GM20000 (cell line): Measurements from ENCODE around the gene CCN2.

ENCODE experiments used
- DNase-seq: peaks from one replicate; pipeline ENCODE4 v3.0.0; 2012; ENCODE audit warnings: low spot score
- CTCF ChIP-seq: IDR thresholded peaks from 2 replicates; pipeline ENCODE4 v1.5.1; 2012; ENCODE audit warnings: mild to moderate bottlenecking, control low read depth; ENCODE audit errors: extremely low read depth, missing control alignments

Gene CCN2

GRCh38 chr6:131992557-131992956 is 41.4 kb upstream of the CCN2 start:
- no peak for TF ChIP-seq CTCF

GRCh38 chr6:131989036-131989435 is 37.9 kb upstream of the CCN2 start:
- no peak for DNase-seq
- no peak for TF ChIP-seq CTCF

More at GRCh38 chr6:131992557-131992956, 41.4 kb upstream of the CCN2 start:
- DNase-seq, result no peak

- DNase-seq, result no peak
- no peak for TF ChIP-seq CTCF
Measured at GRCh38 chr6:131982740-131983259, 31.6 kb upstream of the CCN2 start.

- no peak for TF ChIP-seq CTCF
- DNase-seq, result no peak
Measured at GRCh38 chr6:131981624-131981978, 30.4 kb upstream of the CCN2 start.

GRCh38 chr6:131980791-131981623 is 29.8 kb upstream of the CCN2 start:
- no peak for TF ChIP-seq CTCF

GRCh38 chr6:131980338-131980790 is 29.2 kb upstream of the CCN2 start:
- DNase-seq, result no peak
- no peak for TF ChIP-seq CTCF

More at GRCh38 chr6:131980791-131981623, 29.8 kb upstream of the CCN2 start:
- DNase-seq, result no peak

- DNase-seq, result no peak
Measured at GRCh38 chr6:131979515-131980337, 28.6 kb upstream of the CCN2 start.

More at GRCh38 chr6:131979515-131980337, 28.6 kb upstream of the CCN2 start:
- TF ChIP-seq CTCF, result no peak
